ENCODE data around the gene CIROP. TPM values are rescaled to one million over a fixed set of nuclear protein-coding genes. Genes with fewer than 3 reads are reported as not detected.

The CIROP gene
- total and polyA plus RNA-seq, 4 donors, result not detected

- 85% methylated on average over 14 of the region's 14 CpGs for WGBS
- Histone ChIP-seq H3K4me1 (ENCODE audit: control insufficient read depth in 4 of 4, insufficient read depth in 4 of 4, low read length in 3 of 4) (peaks cover 2 to 10% (median 6%) of the 10 kb centered on the region in 4 donors), H3K9ac (ENCODE audit: low read depth in 1 of 2, low read length in 2 of 2) (no peak overlapping the region), H3K9me3 (ENCODE audit: control insufficient read depth in 4 of 4, low read length in 3 of 4) (no peaks in the 10 kb centered on the region), H3K27ac (ENCODE audit: low read depth in 1 of 2, low read length in 2 of 2) (no peak overlapping the region), H3K27me3 (ENCODE audit: control insufficient read depth in 4 of 4, insufficient read depth in 4 of 4, low read length in 3 of 4) (no peaks in the 10 kb centered on the region), H3K36me3 (ENCODE audit: control insufficient read depth in 4 of 4, insufficient read depth in 3 of 4, low read depth in 1 of 4, low read length in 3 of 4) (no peaks in the 10 kb centered on the region), H3K4me3 (ENCODE audit: low read depth in 1 of 3, low read length in 3 of 3) (no peak overlapping the region)
- TF ChIP-seq GABPA (IDR thresholded peaks at IDR 0.05 in 1 of 2, conservative IDR thresholded peaks at IDR 0.05 in 1 of 2), result no peak
- no peak for TF ChIP-seq TAF1 (conservative IDR thresholded peaks at IDR 0.05)
- no peak for TF ChIP-seq CTCF (IDR thresholded peaks at IDR 0.05; ENCODE audit: low read depth, low read length, missing input control)
- TF ChIP-seq YY1 (IDR thresholded peaks at IDR 0.05), result no peak
- no peak for TF ChIP-seq HNF4A (conservative IDR thresholded peaks at IDR 0.05)
- TF ChIP-seq REST (IDR thresholded peaks at IDR 0.05), result no peak
- TF ChIP-seq, protein P1, sequence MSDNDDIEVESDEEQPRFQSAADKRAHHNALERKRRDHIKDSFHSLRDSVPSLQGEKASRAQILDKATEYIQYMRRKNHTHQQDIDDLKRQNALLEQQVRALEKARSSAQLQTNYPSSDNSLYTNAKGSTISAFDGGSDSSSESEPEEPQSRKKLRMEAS (IDR thresholded peaks at IDR 0.05), result no peak
- TF ChIP-seq, protein P2, sequence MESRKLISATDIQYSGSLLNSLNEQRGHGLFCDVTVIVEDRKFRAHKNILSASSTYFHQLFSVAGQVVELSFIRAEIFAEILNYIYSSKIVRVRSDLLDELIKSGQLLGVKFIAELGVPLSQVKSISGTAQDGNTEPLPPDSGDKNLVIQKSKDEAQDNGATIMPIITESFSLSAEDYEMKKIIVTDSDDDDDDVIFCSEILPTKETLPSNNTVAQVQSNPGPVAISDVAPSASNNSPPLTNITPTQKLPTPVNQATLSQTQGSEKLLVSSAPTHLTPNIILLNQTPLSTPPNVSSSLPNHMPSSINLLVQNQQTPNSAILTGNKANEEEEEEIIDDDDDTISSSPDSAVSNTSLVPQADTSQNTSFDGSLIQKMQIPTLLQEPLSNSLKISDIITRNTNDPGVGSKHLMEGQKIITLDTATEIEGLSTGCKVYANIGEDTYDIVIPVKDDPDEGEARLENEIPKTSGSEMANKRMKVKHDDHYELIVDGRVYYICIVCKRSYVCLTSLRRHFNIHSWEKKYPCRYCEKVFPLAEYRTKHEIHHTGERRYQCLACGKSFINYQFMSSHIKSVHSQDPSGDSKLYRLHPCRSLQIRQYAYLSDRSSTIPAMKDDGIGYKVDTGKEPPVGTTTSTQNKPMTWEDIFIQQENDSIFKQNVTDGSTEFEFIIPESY (IDR thresholded peaks at IDR 0.05), result no peak
- TF ChIP-seq FOXA2 (IDR thresholded peaks at IDR 0.05), result no peak
- TF ChIP-seq JUND (IDR thresholded peaks at IDR 0.05), result no peak
- TF ChIP-seq RXRA (IDR thresholded peaks at IDR 0.05), result no peak
- no peak for TF ChIP-seq NR2F2 (IDR thresholded peaks at IDR 0.05)
- TF ChIP-seq HNF4G (IDR thresholded peaks at IDR 0.05), result no peak
- no peak for DNase-seq (ENCODE audit: low spot score)
These were observed 52.6 kb downstream of the CIROP start for GRCh38 chr14:23052182-23052623.

DNA sequence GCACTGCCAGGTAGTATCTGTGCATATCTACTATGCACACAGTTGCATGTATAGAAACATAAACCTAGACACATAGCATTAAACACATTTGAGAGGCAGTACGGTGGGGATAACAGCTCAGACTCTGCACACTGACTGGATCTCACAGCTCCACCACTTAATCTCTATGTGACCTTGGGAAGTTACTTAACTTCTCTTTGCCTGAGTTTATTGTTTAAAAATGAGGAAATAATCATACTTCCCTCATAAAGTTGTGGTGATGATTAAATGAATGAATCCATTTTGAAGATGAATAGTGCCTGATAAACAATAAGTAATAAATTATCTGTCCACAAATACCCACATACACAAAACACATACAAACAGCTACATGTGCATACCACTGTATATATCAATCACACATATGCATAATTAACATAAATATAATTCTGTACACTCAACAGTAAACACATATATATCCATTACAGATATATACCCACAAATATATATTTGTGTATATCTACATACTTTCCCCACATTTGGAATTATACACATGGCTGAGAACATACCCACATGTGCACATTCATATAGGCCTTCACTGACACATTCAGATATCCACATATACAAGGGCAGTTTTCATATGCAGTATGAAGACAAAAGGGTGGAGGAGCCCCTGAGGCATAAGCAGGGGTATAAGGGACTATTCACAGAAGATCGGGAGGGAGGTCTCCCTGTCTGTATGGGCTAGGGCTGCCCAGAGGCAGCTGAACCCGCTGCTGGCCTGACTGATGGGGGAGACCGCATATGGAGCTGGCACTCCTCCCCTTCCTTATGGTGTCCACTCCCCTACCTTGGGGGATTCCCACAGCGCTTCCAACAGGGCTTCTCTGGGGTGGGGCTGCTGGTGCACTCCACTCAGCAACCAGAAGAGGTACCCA lies 53.4 kb downstream of the CIROP start:
- Histone ChIP-seq H3K27me3 (ENCODE audit: control insufficient read depth in 4 of 4, insufficient read depth in 4 of 4, low read length in 3 of 4) (no peaks in the 10 kb centered on the region), H3K4me1 (ENCODE audit: control insufficient read depth in 4 of 4, insufficient read depth in 4 of 4, low read length in 3 of 4) (peaks cover 0 to 2% (median 0%) of the 10 kb centered on the region in 4 donors), H3K9ac (ENCODE audit: low read depth in 1 of 2, low read length in 2 of 2) (no peak overlapping the region), H3K4me3 (ENCODE audit: low read depth in 1 of 3, low read length in 3 of 3) (no peak overlapping the region), H3K27ac (ENCODE audit: low read depth in 1 of 2, low read length in 2 of 2) (no peak overlapping the region), H3K9me3 (ENCODE audit: control insufficient read depth in 4 of 4, low read length in 3 of 4) (no peaks in the 10 kb centered on the region), H3K36me3 (ENCODE audit: control insufficient read depth in 4 of 4, insufficient read depth in 3 of 4, low read depth in 1 of 4, low read length in 3 of 4) (no peaks in the 10 kb centered on the region)
- WGBS, result 88% methylated on average over 5 of the region's 5 CpGs
- no peak for DNase-seq (ENCODE audit: low spot score)
- no peak for TF ChIP-seq HNF4A (conservative IDR thresholded peaks at IDR 0.05)
- no peak for TF ChIP-seq YY1 (IDR thresholded peaks at IDR 0.05)
- no peak for TF ChIP-seq ATF3 (IDR thresholded peaks at IDR 0.05)

Other genes with a start within 250 kb of the CIROP start
- 10 to 100 TPM; 30.0 to 32.6 TPM for gene LRP10, start 233.2 kb downstream of the CIROP start, total RNA-seq
- gene LRP10, start 233.2 kb downstream of the CIROP start, polyA plus RNA-seq, result 10 to 100 TPM; 19.5 to 61.7 TPM
- under 1 TPM; 0.08 to 0.14 TPM for gene REM2, start 221.8 kb downstream of the CIROP start, total RNA-seq
- gene REM2, start 221.8 kb downstream of the CIROP start, polyA plus RNA-seq, result under 1 TPM in 1 of 2 donors, not detected in 1; 0.11 TPM
- gene RBM23, start 185.8 kb downstream of the CIROP start, total RNA-seq, result 100 to 1,000 TPM in 1 of 2 donors, 10 to 100 TPM in 1; 36.7 to 242 TPM
- 10 to 100 TPM; 22.3 to 26.0 TPM for gene RBM23, start 185.8 kb downstream of the CIROP start, polyA plus RNA-seq
- 10 to 100 TPM; 26.2 to 27.5 TPM for gene PRMT5, start 175.6 kb downstream of the CIROP start, total RNA-seq
- gene PRMT5, start 175.6 kb downstream of the CIROP start, polyA plus RNA-seq, result 10 to 100 TPM; 14.1 to 28.2 TPM
- gene HAUS4, start 147.9 kb downstream of the CIROP start, total RNA-seq, result 10 to 100 TPM; 11.9 to 32.8 TPM
- 1 to 10 TPM; 5.8 to 7.9 TPM for gene HAUS4, start 147.9 kb downstream of the CIROP start, polyA plus RNA-seq
- gene AJUBA, start 122.4 kb downstream of the CIROP start, total RNA-seq, result 10 to 100 TPM; 15.9 to 34.9 TPM
- 10 to 100 TPM; 15.5 to 23.4 TPM for gene AJUBA, start 122.4 kb downstream of the CIROP start, polyA plus RNA-seq
- 1 to 10 TPM; 3.8 to 7.1 TPM for gene C14orf93, start 94.8 kb downstream of the CIROP start, total RNA-seq
- 1 to 10 TPM; 2.1 to 3.0 TPM for gene C14orf93, start 94.8 kb downstream of the CIROP start, polyA plus RNA-seq
- gene PSMB5, start 70.1 kb downstream of the CIROP start, total RNA-seq, result 10 to 100 TPM; 74.0 to 88.2 TPM
- 100 to 1,000 TPM; 102 to 152 TPM for gene PSMB5, start 70.1 kb downstream of the CIROP start, polyA plus RNA-seq
- not detected for gene PSMB11, start 62.8 kb downstream of the CIROP start, total RNA-seq
- gene PSMB11, start 62.8 kb downstream of the CIROP start, polyA plus RNA-seq, result not detected
- under 1 TPM; 0.23 to 0.50 TPM for gene CDH24, start 47.5 kb downstream of the CIROP start, total RNA-seq
- gene CDH24, start 47.5 kb downstream of the CIROP start, polyA plus RNA-seq, result under 1 TPM in 1 of 2 donors, not detected in 1; 0.38 TPM
- gene ACIN1, start 9.9 kb downstream of the CIROP start, total RNA-seq, result 10 to 100 TPM; 49.3 to 50.6 TPM
- gene ACIN1, start 9.9 kb downstream of the CIROP start, polyA plus RNA-seq, result 10 to 100 TPM in 1 of 2 donors, 1 to 10 TPM in 1; 8.1 to 24.9 TPM
- gene C14orf119, start 9.5 kb downstream of the CIROP start, total RNA-seq, result 10 to 100 TPM in 1 of 2 donors, 1 to 10 TPM in 1; 9.0 to 16.1 TPM
- 10 to 100 TPM; 19.3 to 27.1 TPM for gene C14orf119, start 9.5 kb downstream of the CIROP start, polyA plus RNA-seq
- 1 to 10 TPM in 1 of 2 donors, under 1 TPM in 1; 0.08 to 4.4 TPM for gene CEBPE, start 14.3 kb upstream of the CIROP start, total RNA-seq
- gene CEBPE, start 14.3 kb upstream of the CIROP start, polyA plus RNA-seq, result under 1 TPM in 1 of 2 donors, not detected in 1; 0.16 TPM
- gene SLC7A8, start 78.7 kb upstream of the CIROP start, total RNA-seq, result 1 to 10 TPM; 4.5 to 9.8 TPM
- gene SLC7A8, start 78.7 kb upstream of the CIROP start, polyA plus RNA-seq, result 1 to 10 TPM; 2.6 to 6.2 TPM
- gene RNF212B, start 132.9 kb upstream of the CIROP start, total RNA-seq, result under 1 TPM; 0.17 to 0.51 TPM
- under 1 TPM in 1 of 2 donors, not detected in 1; 0.06 TPM for gene RNF212B, start 132.9 kb upstream of the CIROP start, polyA plus RNA-seq
- gene HOMEZ, start 181.1 kb upstream of the CIROP start, total RNA-seq, result 1 to 10 TPM; 3.4 to 3.5 TPM
- 1 to 10 TPM; 2.8 to 3.3 TPM for gene HOMEZ, start 181.1 kb upstream of the CIROP start, polyA plus RNA-seq
- gene PPP1R3E, start 197.9 kb upstream of the CIROP start, total RNA-seq, result 1 to 10 TPM; 2.5 to 4.7 TPM
- gene PPP1R3E, start 197.9 kb upstream of the CIROP start, polyA plus RNA-seq, result 1 to 10 TPM; 3.0 to 4.1 TPM
- 10 to 100 TPM; 10.9 to 28.0 TPM for gene BCL2L2, start 201.8 kb upstream of the CIROP start, total RNA-seq
- 10 to 100 TPM in 1 of 2 donors, 1 to 10 TPM in 1; 4.7 to 14.5 TPM for gene BCL2L2, start 201.8 kb upstream of the CIROP start, polyA plus RNA-seq
- gene PABPN1, start 216.5 kb upstream of the CIROP start, total RNA-seq, result 10 to 100 TPM; 54.0 to 59.6 TPM
- 10 to 100 TPM; 40.9 to 41.9 TPM for gene PABPN1, start 216.5 kb upstream of the CIROP start, polyA plus RNA-seq
- gene SLC22A17, start 247.9 kb upstream of the CIROP start, total RNA-seq, result 10 to 100 TPM in 1 of 2 donors, 1 to 10 TPM in 1; 2.4 to 14.6 TPM
- gene SLC22A17, start 247.9 kb upstream of the CIROP start, polyA plus RNA-seq, result 1 to 10 TPM; 1.1 to 2.7 TPM